DMS 273 (cell line): ENCODE data around the gene SLC11A1.

Source experiments
- DNase-seq: peaks from one replicate; lab custom pipeline; 2025; ENCODE audit not compliant: unreplicated experiment; lab: John Stamatoyannopoulos, UW

Gene SLC11A1, protein sequence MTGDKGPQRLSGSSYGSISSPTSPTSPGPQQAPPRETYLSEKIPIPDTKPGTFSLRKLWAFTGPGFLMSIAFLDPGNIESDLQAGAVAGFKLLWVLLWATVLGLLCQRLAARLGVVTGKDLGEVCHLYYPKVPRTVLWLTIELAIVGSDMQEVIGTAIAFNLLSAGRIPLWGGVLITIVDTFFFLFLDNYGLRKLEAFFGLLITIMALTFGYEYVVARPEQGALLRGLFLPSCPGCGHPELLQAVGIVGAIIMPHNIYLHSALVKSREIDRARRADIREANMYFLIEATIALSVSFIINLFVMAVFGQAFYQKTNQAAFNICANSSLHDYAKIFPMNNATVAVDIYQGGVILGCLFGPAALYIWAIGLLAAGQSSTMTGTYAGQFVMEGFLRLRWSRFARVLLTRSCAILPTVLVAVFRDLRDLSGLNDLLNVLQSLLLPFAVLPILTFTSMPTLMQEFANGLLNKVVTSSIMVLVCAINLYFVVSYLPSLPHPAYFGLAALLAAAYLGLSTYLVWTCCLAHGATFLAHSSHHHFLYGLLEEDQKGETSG

DNA sequence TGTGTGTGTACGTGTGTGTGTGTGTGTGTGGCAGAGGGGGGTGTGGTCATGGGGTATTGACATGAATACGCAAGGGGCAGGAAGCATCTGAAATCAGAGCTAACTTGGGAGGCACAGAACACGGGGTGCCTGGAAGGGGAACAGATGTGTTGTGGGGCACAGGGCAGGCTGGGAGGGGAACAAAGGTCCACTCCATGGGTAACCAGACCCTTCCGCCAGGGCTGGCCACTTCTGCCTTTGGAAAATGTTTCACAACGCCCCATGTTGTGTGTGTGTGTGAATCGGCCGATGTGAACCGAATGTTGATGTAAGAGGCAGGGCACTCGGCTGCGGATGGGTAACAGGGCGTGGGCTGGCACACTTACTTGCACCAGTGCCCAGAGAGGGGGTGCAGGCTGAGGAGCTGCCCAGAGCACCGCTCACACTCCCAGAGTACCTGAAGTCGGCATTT lies at the start of gene SLC11A1:
TSS of gene SLC11A1 (plus strand) at position 358 of the 451 bp plus-strand sequence. CDS start 96 bp downstream, outside the sequence.
- no peak for DNase-seq

GRCh38 chr2:218332288-218332687 lies 49.8 kb upstream of the SLC11A1 start:
- no peak for DNase-seq

- DNase-seq = no peak
Observed at GRCh38 chr2:218332920-218333645, 49.0 kb upstream of the SLC11A1 start.

DNA sequence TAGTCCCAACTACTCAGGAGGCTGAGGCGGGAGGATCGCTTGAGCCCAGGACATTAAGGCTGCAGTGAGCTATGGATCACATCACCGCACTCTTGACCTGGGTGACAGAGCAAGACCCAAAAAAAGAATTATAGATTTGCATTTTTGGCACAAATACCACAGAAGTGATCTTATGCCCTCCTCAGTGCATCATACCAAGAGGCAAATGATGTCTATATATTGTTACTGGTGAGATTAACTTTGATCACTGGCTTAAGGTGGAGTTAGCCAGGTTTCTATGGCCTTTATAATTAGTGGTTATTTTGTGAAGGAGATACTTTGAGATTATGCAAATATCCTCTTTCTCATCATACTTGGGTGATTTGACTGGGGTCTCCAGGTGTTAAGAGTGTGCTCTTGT lies 47.5 kb upstream of the SLC11A1 start:
- DNase-seq = no peak

DNA sequence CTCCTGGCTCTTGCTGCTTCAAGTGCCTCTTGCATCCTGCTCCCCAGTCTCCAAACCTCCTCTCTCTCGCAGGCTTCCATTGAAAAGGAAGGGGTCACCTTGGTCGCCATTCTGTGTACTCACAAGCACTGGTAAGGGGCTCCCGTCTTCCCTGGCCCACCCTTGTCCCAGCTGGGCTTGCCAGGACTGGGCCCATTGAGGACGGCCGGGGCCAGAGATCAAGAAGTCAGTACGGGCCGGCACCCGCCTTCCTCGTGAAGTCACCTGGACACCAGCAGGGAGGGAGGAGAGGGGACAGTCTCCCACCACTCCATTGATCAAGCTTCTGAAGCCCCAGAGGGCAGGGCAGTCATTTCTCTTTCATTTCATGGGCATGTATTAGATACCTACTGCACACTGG lies 41.4 kb upstream of the SLC11A1 start:
- DNase-seq = no peak

DNA sequence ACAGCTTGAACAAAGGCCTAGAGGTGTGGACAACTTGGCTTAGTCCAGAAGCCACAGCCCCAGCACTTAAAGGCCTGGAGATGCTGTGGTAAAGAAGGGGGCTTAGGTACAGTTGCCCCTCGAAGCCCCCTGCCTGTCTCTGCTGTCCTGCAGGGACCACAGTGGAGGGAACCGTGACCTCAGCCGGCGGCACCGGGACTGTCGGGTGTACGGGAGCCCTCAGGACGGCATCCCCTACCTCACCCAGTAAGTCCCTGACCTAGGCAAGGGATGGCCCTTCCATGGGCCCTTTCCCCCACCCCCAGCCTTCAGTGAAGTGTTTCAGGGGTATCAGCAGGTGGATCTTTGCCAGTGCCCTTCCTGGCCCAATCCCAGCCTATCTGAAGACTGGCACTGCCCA lies 40.7 kb upstream of the SLC11A1 start:
- DNase-seq = no peak

DNA sequence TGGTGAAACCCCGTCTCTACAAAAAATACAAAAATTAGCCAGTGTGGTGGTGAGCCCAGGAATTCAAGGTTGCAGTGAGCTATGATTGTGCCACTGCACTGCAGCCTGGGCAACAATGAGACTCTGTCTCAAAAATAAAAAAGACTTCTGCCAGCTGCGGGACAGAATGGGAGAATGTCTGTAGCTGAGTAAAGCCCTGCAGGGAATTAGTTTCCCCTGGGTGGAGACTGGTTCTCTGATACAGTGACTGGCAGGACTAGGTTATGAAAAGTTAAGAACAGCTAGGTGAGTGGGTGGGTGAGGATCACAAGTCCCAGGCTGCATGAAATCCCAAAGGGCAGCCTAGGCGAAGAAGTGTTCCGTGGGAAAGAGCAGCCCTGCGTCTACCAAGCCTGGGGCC lies 39.2 kb upstream of the SLC11A1 start:
- DNase-seq = no peak

DNA sequence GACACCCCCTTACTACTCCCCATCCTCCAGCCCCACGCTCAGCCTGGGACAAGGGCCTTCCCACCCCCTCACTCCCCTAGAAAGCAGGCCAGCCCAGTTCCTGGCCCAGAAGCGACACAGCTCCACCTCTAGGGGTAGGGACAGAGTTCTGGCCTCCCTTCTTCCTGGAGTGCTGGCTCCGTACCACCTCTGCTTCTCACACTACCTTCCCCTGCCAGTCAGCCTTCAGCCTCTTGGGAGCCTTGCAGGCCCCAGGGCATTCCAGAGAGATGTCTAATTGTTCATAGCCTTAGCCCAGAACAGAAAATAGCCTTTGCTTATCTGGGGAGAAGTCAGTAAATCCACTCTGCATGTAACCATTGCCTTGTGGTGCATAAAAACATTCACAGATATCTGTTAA lies 38.5 kb upstream of the SLC11A1 start:
- DNase-seq = no peak

DNA sequence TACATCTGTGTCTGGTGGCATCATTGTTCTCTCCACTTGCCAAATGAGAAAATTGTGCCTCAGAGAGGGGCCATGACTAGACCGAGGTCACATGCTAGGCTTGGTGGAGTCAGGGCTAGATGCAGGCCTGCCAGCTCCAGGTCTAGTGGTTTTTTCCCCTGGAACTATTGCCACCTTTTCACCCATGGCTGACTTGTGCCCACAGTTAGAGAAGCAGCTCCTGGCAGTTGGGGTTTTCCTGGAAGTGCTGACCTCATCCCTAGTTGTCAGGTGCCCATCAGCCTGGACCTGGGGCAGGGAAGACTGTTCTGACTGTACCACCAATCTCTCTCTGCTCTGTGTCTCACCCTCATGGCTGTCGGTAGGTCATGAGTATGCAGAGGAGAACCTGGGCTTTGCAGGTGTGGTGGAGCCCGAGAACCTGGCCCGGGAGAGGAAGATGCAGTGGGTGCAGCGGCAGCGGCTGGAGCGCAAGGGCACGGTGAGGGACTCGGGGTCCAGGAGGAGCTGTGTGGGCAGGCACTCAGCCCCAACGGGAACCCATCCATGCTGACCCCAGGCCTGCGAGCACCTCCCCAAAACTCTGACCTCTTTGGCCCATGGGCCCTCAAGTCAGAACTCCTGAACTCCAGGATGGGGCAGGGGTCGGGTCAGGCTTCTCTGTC lies 37.9 kb upstream of the SLC11A1 start:
- DNase-seq = no peak

GRCh38 chr2:218344755-218345417 lies 37.2 kb upstream of the SLC11A1 start:
- DNase-seq = no peak

DNA sequence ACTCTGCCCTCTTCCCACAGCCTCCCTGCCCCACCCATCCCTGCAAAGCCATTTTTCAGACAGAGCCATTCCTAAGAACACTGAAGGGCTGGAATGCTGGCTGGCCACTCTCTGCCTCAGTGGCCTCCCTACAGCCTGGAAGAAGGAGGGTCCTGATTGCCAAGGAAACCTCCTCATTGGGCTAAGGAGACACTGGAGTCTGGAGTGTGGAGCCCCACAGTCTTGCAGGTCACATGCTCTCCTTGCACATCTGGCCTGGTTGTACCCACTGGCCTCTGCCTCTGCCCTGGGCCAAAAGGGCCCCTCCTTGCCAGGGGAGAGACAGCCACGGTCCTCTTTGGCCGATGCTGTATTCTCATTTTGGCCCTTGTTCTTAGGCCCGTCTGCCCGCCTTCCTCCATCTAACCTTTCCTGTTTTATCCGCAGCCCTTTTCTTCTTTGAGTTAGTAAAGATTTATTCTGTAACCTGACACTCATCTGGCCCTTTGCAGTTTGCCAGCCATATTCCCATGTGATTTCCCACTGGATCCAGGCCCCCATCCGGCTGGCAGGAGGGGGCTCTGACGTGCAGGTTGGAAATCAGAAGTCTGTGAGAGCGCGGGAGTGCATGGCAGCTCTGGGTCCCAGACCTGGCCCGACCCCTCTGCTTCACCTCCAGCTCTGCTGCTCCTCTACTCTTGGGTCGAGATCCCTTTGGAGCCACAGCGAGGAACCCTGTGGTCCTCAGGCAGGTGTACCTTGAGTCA lies 36.4 kb upstream of the SLC11A1 start:
- DNase-seq = peak; percentile 71

- DNase-seq = no peak
Observed at GRCh38 chr2:218347172-218347571, 34.9 kb upstream of the SLC11A1 start.

DNA sequence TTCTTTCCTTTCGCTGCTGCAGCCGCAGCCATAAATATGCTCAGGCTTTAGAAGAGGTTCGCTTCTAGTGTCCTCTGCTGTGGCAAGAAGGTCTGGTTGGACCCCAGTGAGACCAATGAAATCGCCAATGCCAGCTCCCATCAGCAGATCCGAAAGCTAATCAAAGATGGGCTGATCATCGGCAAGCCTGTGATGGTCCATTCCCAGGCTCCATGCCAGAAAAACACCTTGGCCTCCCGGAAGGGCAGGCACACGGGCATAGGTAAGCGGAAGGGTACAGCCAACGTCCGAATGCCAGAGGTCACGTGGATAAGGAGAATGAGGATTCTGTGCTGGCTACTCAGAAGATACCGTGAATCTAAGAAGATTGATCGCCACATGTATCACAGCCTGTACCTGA lies 28.0 kb upstream of the SLC11A1 start:
- no peak for DNase-seq

DNA sequence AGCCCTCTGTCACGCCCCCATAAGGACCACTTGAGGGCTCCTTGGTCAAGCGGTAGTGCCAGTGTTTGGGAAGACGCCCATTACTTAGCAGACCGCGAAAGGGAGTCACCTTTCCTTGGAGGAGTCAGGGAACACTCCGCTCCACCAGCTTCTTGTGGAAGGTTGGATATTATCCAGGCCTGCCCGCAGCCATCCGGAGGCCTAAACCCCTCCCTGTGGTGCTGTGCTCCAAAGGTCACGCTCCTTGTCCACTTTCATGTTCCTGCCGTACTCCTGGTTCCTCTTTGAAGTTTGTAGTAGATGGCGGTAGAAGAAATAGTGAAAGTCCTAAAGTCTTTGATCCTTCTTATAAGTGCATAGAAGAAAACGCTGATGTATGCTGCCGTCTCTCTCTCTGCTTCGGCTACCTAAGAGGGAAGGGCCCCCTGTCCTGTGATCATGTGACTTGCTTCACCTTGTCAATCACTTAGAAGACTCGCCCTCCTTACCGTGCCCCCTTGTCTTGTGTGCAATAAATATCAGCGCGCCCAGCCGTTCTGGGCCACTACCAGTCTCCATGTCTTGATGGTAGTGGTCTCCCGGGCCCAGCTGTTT lies 27.1 kb upstream of the SLC11A1 start:
- DNase-seq = no peak

DNA sequence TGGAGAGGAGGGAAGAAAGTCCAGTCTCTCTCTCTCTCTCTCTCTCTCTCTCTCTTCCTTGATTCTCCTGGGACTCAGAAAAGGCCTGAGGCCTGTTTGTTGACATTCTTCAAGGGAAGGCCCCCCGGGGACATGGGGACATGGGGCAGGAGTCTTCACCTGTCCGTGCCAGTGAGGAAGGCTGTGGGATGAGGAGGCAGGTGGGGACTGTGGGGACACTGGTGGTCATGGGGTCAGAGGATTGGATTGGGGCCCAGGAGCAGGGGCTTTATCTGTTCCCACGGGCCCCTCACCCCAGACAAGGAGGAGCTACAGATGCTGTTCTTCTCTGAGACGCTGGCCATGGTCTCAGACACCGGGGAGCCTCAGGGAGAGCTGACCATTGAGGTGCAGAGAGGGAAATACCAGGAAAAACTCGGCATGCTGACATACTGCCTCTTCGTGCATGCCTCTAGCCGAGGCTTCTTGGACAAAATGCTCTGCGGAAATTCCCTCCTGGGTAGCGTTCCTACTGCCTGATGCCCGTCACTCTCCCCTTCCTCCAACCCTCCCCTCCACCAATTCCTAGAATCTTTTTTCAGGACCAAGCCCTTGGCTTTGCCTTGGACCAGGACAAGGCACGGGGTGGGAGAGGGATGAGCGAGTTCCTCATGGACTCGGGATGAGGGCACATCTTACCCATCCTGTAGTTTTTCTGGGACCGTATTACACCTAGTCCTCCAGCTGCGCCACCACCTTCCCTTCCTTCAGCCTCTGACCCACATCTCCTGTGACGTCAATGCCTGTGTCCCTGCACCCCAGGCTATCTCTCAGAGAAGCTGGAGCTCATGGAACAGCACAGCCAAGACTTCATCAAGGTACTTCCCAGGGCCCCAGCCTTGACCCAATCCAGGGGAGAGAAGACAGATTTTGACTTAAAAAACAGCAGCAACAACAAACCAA lies 24.6 kb upstream of the SLC11A1 start:
- no peak for DNase-seq

- DNase-seq = no peak
Observed at GRCh38 chr2:218360453-218360852, 21.6 kb upstream of the SLC11A1 start.

- DNase-seq = no peak
Observed at GRCh38 chr2:218362606-218363005, 19.5 kb upstream of the SLC11A1 start.

GRCh38 chr2:218363736-218364135 lies 18.3 kb upstream of the SLC11A1 start:
- DNase-seq = no peak

DNA sequence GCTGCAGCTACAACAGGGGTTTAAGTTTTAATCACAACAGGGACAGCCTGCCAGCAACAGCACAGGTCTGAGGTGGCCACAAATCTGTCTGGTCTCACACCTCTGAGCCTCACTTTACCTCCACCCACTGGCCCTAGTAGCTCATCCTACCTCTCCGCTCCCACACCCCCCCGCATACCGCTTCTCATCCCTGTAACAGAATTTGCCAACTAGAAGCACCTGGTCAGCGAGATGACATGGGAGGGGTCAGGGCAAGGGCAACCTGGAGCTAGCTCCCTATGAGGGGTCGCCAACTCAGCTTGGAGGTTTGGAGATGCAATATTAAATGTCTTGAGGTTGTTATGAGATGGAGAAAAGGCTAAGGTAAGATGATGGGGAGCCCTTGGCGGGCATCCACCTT lies 17.9 kb upstream of the SLC11A1 start:
- DNase-seq = no peak
